Measurements from ENCODE around the gene PDXP. TPM values are rescaled to one million over a fixed set of nuclear protein-coding genes. Genes with fewer than 3 reads are reported as not detected.
A peak's percentile ranks its signal among the peaks of the same experiment; 100 is the strongest.

Gene PDXP
- total RNA-seq, 1 donor from 2014 or later = 8.5 TPM

- DNase-seq (ENCODE audit: low spot score) = no peak
Observed at GRCh38 chr22:37628830-37629229, 29.7 kb upstream of the PDXP start.

GRCh38 chr22:37629928-37630327 is 28.6 kb upstream of the PDXP start:
- DNase-seq (ENCODE audit: low spot score) = no peak

- DNase-seq (ENCODE audit: low spot score) = no peak
Observed at GRCh38 chr22:37630839-37631435, 27.6 kb upstream of the PDXP start.

- no peak for DNase-seq (ENCODE audit: low spot score)
Observed at GRCh38 chr22:37631448-37632173, 26.9 kb upstream of the PDXP start.

GRCh38 chr22:37632174-37633088 is 26.1 kb upstream of the PDXP start:
- DNase-seq (ENCODE audit: low spot score) = no peak

- no peak for DNase-seq (ENCODE audit: low spot score)
Observed at GRCh38 chr22:37633089-37633624, 25.4 kb upstream of the PDXP start.

GRCh38 chr22:37633625-37634416 is 24.7 kb upstream of the PDXP start:
- DNase-seq (ENCODE audit: low spot score) = peak; percentile 93

- no peak for DNase-seq (ENCODE audit: low spot score)
Observed at GRCh38 chr22:37634417-37634924, 24.1 kb upstream of the PDXP start.

- no peak for DNase-seq (ENCODE audit: low spot score)
Observed at GRCh38 chr22:37635157-37635556, 23.4 kb upstream of the PDXP start.

- DNase-seq (ENCODE audit: low spot score) = no peak
Observed at GRCh38 chr22:37636186-37636948, 22.2 kb upstream of the PDXP start.

GRCh38 chr22:37636949-37637273 is 21.6 kb upstream of the PDXP start:
- DNase-seq (ENCODE audit: low spot score) = no peak

- DNase-seq (ENCODE audit: low spot score) = no peak
Observed at GRCh38 chr22:37638391-37639069, 20.0 kb upstream of the PDXP start.

- DNase-seq (ENCODE audit: low spot score) = no peak
Observed at GRCh38 chr22:37639070-37639760, 19.3 kb upstream of the PDXP start, which contains the start of gene SH3BP1. Gene SH3BP1 (plus strand): TSS chr22:37639669. CDS start chr22:37639788, 119 bp downstream.

- DNase-seq (ENCODE audit: low spot score) = no peak
Observed at GRCh38 chr22:37639771-37640590, 18.5 kb upstream of the PDXP start.

GRCh38 chr22:37640591-37641560 is 17.6 kb upstream of the PDXP start:
- no peak for DNase-seq (ENCODE audit: low spot score)

- no peak for DNase-seq (ENCODE audit: low spot score)
Observed at GRCh38 chr22:37641561-37641949, 17.0 kb upstream of the PDXP start.

All from mesenteric fat pad (tissue), 1 donor.